ENCODE data around the gene CLSTN2. TPM values are rescaled to one million over a fixed set of nuclear protein-coding genes. Genes with fewer than 3 reads are reported as not detected.

CLSTN2 gene
- total and polyA plus RNA-seq, 12 donors: 0.67 to 17.8 (median 5.3) TPM

DNA sequence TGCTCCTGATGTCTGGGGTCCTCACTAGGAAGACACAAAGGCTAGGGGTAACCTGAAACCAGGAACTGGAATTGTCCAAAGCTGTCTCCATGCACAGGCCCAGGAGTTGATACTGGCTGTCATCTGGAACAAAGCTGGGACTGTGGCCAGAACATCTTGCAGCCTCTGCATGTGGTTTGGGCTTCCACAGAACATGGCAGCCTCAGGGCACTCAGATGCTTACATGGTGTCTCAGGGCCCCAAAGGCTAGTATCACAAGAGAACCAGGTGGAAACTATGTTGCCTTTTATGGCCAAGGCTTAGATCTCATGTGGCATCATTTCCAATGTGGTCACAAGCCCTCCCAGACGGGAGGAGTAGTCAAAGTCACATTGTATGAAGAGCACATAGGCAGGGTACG lies 407.7 kb downstream of the CLSTN2 start:
- H3K27ac ChIP-seq: no peak overlapping the region
- H3K4me1 ChIP-seq (replicated peaks in 1 of 2): peaks cover 0 to 5% of the 10 kb centered on the region in 2 donors
- H3K36me3 ChIP-seq (replicated peaks in 1 of 2): no peaks in the 10 kb centered on the region
- intact Hi-C loops (cut with DNase I): no loop called here
- no peak for DNase-seq
- H3K9me3 ChIP-seq (replicated peaks in 1 of 3): no peaks in the 10 kb centered on the region
- no peak overlapping the region for H3K4me3 ChIP-seq
- WGBS, 4 donors: 81 to 94% (median 87%) methylated on average over 2 of the region's 2 CpGs
- TF ChIP-seq, protein P1, sequence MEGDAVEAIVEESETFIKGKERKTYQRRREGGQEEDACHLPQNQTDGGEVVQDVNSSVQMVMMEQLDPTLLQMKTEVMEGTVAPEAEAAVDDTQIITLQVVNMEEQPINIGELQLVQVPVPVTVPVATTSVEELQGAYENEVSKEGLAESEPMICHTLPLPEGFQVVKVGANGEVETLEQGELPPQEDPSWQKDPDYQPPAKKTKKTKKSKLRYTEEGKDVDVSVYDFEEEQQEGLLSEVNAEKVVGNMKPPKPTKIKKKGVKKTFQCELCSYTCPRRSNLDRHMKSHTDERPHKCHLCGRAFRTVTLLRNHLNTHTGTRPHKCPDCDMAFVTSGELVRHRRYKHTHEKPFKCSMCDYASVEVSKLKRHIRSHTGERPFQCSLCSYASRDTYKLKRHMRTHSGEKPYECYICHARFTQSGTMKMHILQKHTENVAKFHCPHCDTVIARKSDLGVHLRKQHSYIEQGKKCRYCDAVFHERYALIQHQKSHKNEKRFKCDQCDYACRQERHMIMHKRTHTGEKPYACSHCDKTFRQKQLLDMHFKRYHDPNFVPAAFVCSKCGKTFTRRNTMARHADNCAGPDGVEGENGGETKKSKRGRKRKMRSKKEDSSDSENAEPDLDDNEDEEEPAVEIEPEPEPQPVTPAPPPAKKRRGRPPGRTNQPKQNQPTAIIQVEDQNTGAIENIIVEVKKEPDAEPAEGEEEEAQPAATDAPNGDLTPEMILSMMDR (IDR thresholded peaks at IDR 0.05): no peak
- TF ChIP-seq POLR2A (IDR thresholded peaks at IDR 0.05): no peak
- H3K27me3 ChIP-seq: no peaks in the 10 kb centered on the region

DNA sequence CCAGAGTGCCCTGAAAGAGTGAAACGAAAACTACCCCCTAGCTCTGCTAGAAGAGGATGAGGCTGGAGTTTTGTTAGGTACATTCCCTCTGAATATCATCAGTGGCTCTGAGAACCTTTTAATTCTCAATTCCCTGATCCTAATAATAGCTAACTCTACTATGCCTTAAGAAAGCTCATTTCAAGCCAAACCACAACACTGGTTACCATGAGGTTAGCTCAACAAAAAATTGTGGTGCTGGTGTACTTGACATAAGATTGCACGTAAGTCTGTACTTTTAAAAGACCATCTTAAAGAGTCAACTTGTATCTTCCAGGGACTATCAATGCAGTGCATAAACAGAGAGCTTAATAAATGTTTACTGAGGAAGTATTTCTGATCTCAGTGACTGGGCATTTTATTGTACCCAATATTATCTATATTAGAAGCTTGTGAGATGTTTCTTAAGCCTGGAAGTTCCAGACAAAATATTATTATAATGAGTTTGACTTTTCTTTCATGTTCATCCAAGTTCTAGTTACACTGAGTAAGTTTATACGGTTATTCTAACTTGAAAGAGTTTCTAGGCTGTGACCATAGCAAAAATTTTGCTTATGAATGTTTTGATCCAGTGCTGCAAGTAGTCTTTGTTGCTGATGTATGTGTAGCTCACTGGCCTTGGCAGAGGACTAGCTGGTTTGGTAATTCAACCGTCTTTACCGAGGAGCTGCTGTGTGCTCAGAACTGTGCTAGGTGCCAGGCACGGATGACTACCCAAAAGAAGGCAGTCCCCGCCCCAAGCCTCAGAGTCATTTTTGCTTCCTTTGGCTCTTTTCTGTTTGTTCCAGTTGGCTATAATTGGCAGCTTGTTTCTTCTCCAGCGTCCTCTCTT lies 408.5 kb downstream of the CLSTN2 start:
- H3K9me3 ChIP-seq (replicated peaks in 1 of 3): no peaks in the 10 kb centered on the region
- H3K27me3 ChIP-seq: no peaks in the 10 kb centered on the region
- no peak overlapping the region for H3K4me3 ChIP-seq
- 77 to 82% (median 81%) methylated on average over 8 of the region's 8 CpGs for WGBS, 4 donors
- no peaks in the 10 kb centered on the region for H3K36me3 ChIP-seq (replicated peaks in 1 of 2)
- peaks cover 0 to 5% of the 10 kb centered on the region in 2 donors for H3K4me1 ChIP-seq (replicated peaks in 1 of 2)
- no peak for DNase-seq
- no peak overlapping the region for H3K27ac ChIP-seq
- intact Hi-C loops (cut with DNase I): no loop called here
- TF ChIP-seq POLR2A (IDR thresholded peaks at IDR 0.05): no peak
- TF ChIP-seq, protein P1 (IDR thresholded peaks at IDR 0.05): no peak

- TF ChIP-seq POLR2A (IDR thresholded peaks at IDR 0.05): no peak
- Histone ChIP-seq H3K4me1 (replicated peaks in 1 of 2) (peaks cover 0 to 5% of the 10 kb centered on the region in 2 donors), H3K27me3 (no peaks in the 10 kb centered on the region), H3K4me3 (no peak overlapping the region), H3K9me3 (replicated peaks in 1 of 3) (no peaks in the 10 kb centered on the region), H3K36me3 (replicated peaks in 1 of 2) (no peaks in the 10 kb centered on the region), H3K27ac (no peak overlapping the region)
- DNase-seq: no peak
- 86 to 89% (median 88%) methylated on average over 5 of the region's 5 CpGs for WGBS, 4 donors
- intact Hi-C loops (cut with DNase I): no loop called here
Observed at GRCh38 chr3:140344082-140344454, 409.1 kb downstream of the CLSTN2 start.

DNA sequence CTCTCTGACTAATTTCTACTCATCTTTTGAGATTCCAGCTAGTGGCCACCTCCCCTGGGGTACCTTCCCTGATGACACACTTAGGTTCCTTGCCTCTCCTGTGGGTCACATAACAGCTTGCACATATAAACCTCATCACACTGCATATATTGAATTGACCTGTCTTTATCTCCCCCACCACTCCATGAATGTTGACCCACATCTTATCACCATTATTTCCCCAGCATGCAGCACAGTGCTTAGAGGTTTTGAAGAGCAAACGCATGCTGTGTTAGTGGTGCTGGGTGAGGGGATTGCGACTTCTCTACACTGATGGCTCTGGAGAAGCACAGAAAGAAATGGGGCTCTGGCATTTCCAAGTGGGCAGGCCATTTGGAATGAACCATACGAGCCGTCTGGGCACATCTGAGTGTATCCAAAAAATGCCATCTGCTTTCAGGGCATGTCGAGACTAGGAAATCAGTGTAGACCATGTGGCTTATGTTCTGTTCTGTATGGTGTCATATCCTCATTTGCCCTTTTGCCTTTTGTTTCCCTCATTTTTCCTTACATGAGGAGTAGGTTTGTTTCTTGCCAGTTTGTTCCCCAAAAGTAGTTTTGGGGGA lies 409.7 kb downstream of the CLSTN2 start:
- no peak for TF ChIP-seq POLR2A (IDR thresholded peaks at IDR 0.05)
- TF ChIP-seq, protein P1 (IDR thresholded peaks at IDR 0.05): no peak
- Histone ChIP-seq H3K36me3 (replicated peaks in 1 of 2) (no peaks in the 10 kb centered on the region), H3K27ac (no peak overlapping the region), H3K27me3 (no peaks in the 10 kb centered on the region), H3K9me3 (replicated peaks in 1 of 3) (no peaks in the 10 kb centered on the region), H3K4me3 (no peak overlapping the region), H3K4me1 (replicated peaks in 1 of 2) (peaks cover 0 to 5% of the 10 kb centered on the region in 2 donors)
- intact Hi-C loops (cut with DNase I): no loop called here
- WGBS, 4 donors: 81 to 92% (median 88%) methylated on average over 5 of the region's 5 CpGs
- DNase-seq: no peak
